ENCODE measurements around the gene SLC25A21. TPM values are rescaled to one million over a fixed set of nuclear protein-coding genes. Genes with fewer than 3 reads are reported as not detected.

Gene SLC25A21
- total and polyA plus RNA-seq, 2 of the 13 experiments (the other 11 are each of a cell fraction or from before 2014, with no cell fraction given), result 1.9 to 2.9 TPM

DNA sequence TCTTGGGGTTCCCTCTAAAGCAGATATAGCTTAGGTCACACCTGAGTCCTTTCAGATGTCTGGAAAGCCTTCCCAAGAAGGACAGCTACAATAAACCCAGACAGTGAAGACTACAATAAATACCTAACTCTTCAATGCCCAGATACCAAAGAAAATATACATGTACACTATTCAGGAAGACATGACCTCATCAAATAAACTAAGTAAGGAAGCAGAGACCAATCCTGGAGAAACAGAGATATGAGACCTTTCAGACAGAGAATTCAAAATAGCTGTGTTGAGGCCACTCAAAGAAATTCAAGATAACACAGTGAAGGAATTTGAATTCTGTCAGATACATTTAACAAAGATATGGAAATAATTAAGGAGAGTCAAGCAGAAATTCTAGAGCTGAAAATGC, 40.6 kb upstream of the SLC25A21 start:
- Histone ChIP-seq H3K4me2 (ENCODE audit: low read depth, low read length) (no peak overlapping the region), H3K27ac (ENCODE audit: extremely low read length, insufficient read depth, low read length) (no peak overlapping the region), H3K36me3 (replicated peaks in 1 of 2; ENCODE audit: control insufficient read depth in 1 of 2, insufficient read depth in 2 of 2, low read length in 2 of 2) (no peaks in the 10 kb centered on the region), H3K4me3 (replicated peaks in 1 of 3; ENCODE audit: insufficient read depth in 1 of 3, low read depth in 2 of 3, low read length in 3 of 3) (no peak overlapping the region), H3K79me2 (ENCODE audit: insufficient read depth, low read length) (no peaks in the 10 kb centered on the region), H2AFZ (ENCODE audit: low read length) (no peak overlapping the region), H3K4me1 (ENCODE audit: insufficient read depth, low read length) (peaks cover 13% of the 10 kb centered on the region), H4K20me1 (ENCODE audit: insufficient read depth, low read length) (no peaks in the 10 kb centered on the region), H3K9me3 (ENCODE audit: low read length) (no peaks in the 10 kb centered on the region), H3K27me3 (ENCODE audit: control insufficient read depth in 1 of 2, insufficient read depth in 2 of 2, low read length in 2 of 2) (no peaks in the 10 kb centered on the region), H3K9ac (ENCODE audit: insufficient read depth, low read depth, low read length) (no peak overlapping the region)
- TF ChIP-seq ZNF296 (CRISPR knock-in tag; conservative IDR thresholded peaks at IDR 0.05) (no peak), CREB1 (IDR thresholded peaks at IDR 0.05) (0 out of 2 replicates have a peak, but pooled peaks have one; percentile 4), CREB1 (CRISPR knock-in tag; IDR thresholded peaks at IDR 0.05) (no peak), ATF7 (IDR thresholded peaks at IDR 0.05) (peak; percentile 85), ATF7 (CRISPR knock-in tag; IDR thresholded peaks at IDR 0.05) (no peak)
- intact Hi-C loops (cut with micrococcal nuclease; ENCODE audit: unreplicated experiment) (no loop called here), in situ Hi-C loops (cut with HindIII; ENCODE audit: extremely low pct_ligation_motif_present, low pct_unique_long_range_greater_than_20kb) (no loop called here)
- POLR2A ChIA-PET, result no interaction called here
- DNase-seq (ENCODE audit: low spot score) (no peak), ATAC-seq (no peak), FAIRE-seq (no peak)
- BruUV-seq (replicated peaks), result no TSS peak
- CTCF ChIA-PET (ENCODE audit: low intra/inter-chr PET ratio, low total read pairs), result no interaction called here

DNA sequence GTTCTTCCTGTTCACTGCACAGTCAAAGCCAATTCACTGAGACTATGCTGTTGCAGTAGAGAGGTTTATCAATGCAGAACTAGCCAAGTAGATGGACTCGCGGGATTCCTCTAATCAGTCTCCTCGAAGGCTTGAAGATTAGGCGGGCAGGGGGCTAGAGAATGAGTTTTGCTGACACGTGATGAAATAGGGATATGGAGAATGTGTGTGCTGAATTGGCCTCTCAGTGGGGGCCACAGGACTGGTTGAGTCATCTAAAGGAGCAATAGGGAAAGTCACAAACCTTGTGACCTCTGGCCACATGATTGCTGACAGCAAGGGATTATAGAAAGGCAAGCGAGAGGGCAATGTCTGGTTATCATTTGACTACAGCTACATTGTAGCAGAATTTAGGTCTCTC, 38.0 kb upstream of the SLC25A21 start:
- no peak overlapping the region for H3K4me3 ChIP-seq (replicated peaks in 1 of 3; ENCODE audit: insufficient read depth in 1 of 3, low read depth in 2 of 3, low read length in 3 of 3)
- H3K4me2 ChIP-seq (ENCODE audit: low read depth, low read length), result no peak overlapping the region
- in situ Hi-C loops (cut with HindIII; ENCODE audit: extremely low pct_ligation_motif_present, low pct_unique_long_range_greater_than_20kb), result no loop called here
- H3K27me3 ChIP-seq (ENCODE audit: control insufficient read depth in 1 of 2, insufficient read depth in 2 of 2, low read length in 2 of 2), result no peaks in the 10 kb centered on the region
- DNase-seq (ENCODE audit: low spot score) (no peak), FAIRE-seq (no peak), ATAC-seq (peak; percentile 26; the same call in 2 of the 3 replicates)
- ChIA-PET CTCF (ENCODE audit: low intra/inter-chr PET ratio, low total read pairs) (no interaction called here), POLR2A (no interaction called here)
- no TSS peak for BruUV-seq (replicated peaks)
- 95% methylated on average over 6 of the region's 6 CpGs for WGBS (ENCODE audit: low lambda C conversion rate)
- H3K36me3 ChIP-seq (replicated peaks in 1 of 2; ENCODE audit: control insufficient read depth in 1 of 2, insufficient read depth in 2 of 2, low read length in 2 of 2), result no peaks in the 10 kb centered on the region
- no peak overlapping the region for H3K9ac ChIP-seq (ENCODE audit: insufficient read depth, low read depth, low read length)
- H3K4me1 ChIP-seq (ENCODE audit: insufficient read depth, low read length), result peaks cover 13% of the 10 kb centered on the region
- H3K9me3 ChIP-seq (ENCODE audit: low read length), result peaks cover 18% of the 10 kb centered on the region
- H2AFZ ChIP-seq (ENCODE audit: low read length), result no peak overlapping the region
- peaks cover 4% of the 10 kb centered on the region for H3K79me2 ChIP-seq (ENCODE audit: insufficient read depth, low read length)
- no peak overlapping the region for H3K27ac ChIP-seq (ENCODE audit: extremely low read length, insufficient read depth, low read length)
- H4K20me1 ChIP-seq (ENCODE audit: insufficient read depth, low read length), result no peaks in the 10 kb centered on the region
- intact Hi-C loops (cut with micrococcal nuclease; ENCODE audit: unreplicated experiment), result no loop called here
- TF ChIP-seq FOXK1 (CRISPR knock-in tag; IDR thresholded peaks at IDR 0.05; ENCODE audit: borderline replicate concordance, low read depth), result no peak
- TF ChIP-seq, protein P1, sequence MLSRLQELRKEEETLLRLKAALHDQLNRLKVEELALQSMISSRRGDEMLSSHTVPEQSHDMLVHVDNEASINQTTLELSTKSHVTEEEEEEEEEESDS (CRISPR knock-in tag; IDR thresholded peaks at IDR 0.05; ENCODE audit: borderline replicate concordance), result no peak
- TF ChIP-seq, protein P2, sequence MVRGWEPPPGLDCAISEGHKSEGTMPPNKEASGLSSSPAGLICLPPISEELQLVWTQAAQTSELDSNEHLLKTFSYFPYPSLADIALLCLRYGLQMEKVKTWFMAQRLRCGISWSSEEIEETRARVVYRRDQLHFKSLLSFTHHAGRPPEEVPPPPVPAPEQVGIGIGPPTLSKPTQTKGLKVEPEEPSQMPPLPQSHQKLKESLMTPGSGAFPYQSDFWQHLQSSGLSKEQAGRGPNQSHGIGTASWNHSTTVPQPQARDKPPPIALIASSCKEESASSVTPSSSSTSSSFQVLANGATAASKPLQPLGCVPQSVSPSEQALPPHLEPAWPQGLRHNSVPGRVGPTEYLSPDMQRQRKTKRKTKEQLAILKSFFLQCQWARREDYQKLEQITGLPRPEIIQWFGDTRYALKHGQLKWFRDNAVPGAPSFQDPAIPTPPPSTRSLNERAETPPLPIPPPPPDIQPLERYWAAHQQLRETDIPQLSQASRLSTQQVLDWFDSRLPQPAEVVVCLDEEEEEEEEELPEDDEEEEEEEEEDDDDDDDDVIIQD (CRISPR knock-in tag; IDR thresholded peaks at IDR 0.05; ENCODE audit: low read depth), result peak; percentile 77; the same call in 1 of the 2 replicates
- TF ChIP-seq ZBTB26 (CRISPR knock-in tag; IDR thresholded peaks at IDR 0.05; ENCODE audit: borderline replicate concordance), result no peak
- no peak for TF ChIP-seq ZSCAN31 (CRISPR knock-in tag; IDR thresholded peaks at IDR 0.05; ENCODE audit: low read depth)
- peak; percentile 66 for TF ChIP-seq FOSL2 (CRISPR knock-in tag; IDR thresholded peaks at IDR 0.05)
- no peak for TF ChIP-seq NKX3-1 (CRISPR knock-in tag; IDR thresholded peaks at IDR 0.05)
- TF ChIP-seq DR1 (CRISPR knock-in tag; IDR thresholded peaks at IDR 0.05), result no peak
- peak; percentile 85 to 88 for TF ChIP-seq MAFK (conservative IDR thresholded peaks at IDR 0.05 in 1 of 2, IDR thresholded peaks at IDR 0.05 in 1 of 2; ENCODE audit: low read length in 2 of 2)
- TF ChIP-seq FOSL1 (CRISPR knock-in tag; IDR thresholded peaks at IDR 0.05; ENCODE audit: borderline replicate concordance), result 0 out of 2 replicates have a peak, but pooled peaks have one; percentile 27
- no peak for TF ChIP-seq ZFP36L2 (CRISPR knock-in tag; IDR thresholded peaks at IDR 0.05)
- no peak for TF ChIP-seq NCOA2 (CRISPR knock-in tag; IDR thresholded peaks at IDR 0.05)
